Small intestine (tissue), 7 donors: ENCODE data around the gene GART. TPM values are rescaled to one million over a fixed set of nuclear protein-coding genes. Genes with fewer than 3 reads are reported as not detected.
A peak's percentile ranks its signal among the peaks of the same experiment; 100 is the strongest.
"Not testable (repeated sequence)": the region's sequence is repeated elsewhere in the genome, so short reads cannot be mapped to it uniquely, and the experiment has no call there.

Experiments used
- DNase-seq, 2 donors: peaks; one replicate each; pipeline versions ENCODE4 v3.0.0 to v3.0.0-alpha.2; 2013
- FAIRE-seq: peaks from 2 replicates; lab custom pipeline; 2012; peaks lifted over from hg19 to GRCh38; lab: Jason Lieb, UNC
- H3K27ac ChIP-seq, 3 donors: one replicate each; pipeline ENCODE4 v1.5.1; 2013; ENCODE audit warnings: low read length in 2 of 3, mild to moderate bottlenecking in 2 of 3, control low read depth in 1 of 3, inconsistent platforms in 1 of 3, low read depth in 1 of 3, moderate library complexity in 1 of 3
- H3K27me3 ChIP-seq, 3 donors: one replicate each; pipeline ENCODE4 v1.6.1; 2013; ENCODE audit warnings: low read length in 3 of 3, inconsistent platforms in 1 of 3; ENCODE audit not compliant: control insufficient read depth in 3 of 3, insufficient read depth in 3 of 3
- H3K36me3 ChIP-seq, 3 donors: one replicate each; pipeline ENCODE4 v1.6.1; 2013; ENCODE audit warnings: low read length in 3 of 3, inconsistent platforms in 1 of 3, low read depth in 1 of 3, mild to moderate bottlenecking in 1 of 3, moderate library complexity in 1 of 3; ENCODE audit not compliant: control insufficient read depth in 3 of 3, insufficient read depth in 2 of 3
- H3K4me1 ChIP-seq, 3 donors: one replicate each; pipeline ENCODE4 v1.6.1; 2013; ENCODE audit warnings: low read length in 2 of 3, inconsistent platforms in 1 of 3, low read depth in 1 of 3, mild to moderate bottlenecking in 1 of 3, moderate library complexity in 1 of 3; ENCODE audit not compliant: control insufficient read depth in 3 of 3, insufficient read depth in 2 of 3
- H3K4me3 ChIP-seq, 3 donors: one replicate each; pipeline ENCODE4 v1.5.1; 2013; ENCODE audit warnings: low read length in 3 of 3, control low read depth in 1 of 3, inconsistent platforms in 1 of 3, low read depth in 1 of 3, mild to moderate bottlenecking in 1 of 3, moderate library complexity in 1 of 3
- H3K9me3 ChIP-seq, 2 donors: one replicate each; pipeline ENCODE4 v1.6.1; 2013; ENCODE audit warnings: low read depth in 1 of 2, low read length in 1 of 2; ENCODE audit not compliant: control insufficient read depth in 2 of 2, insufficient read depth in 1 of 2
- WGBS, 3 donors: extraction: QIAGEN DNeasy Blood & Tissue Kit; methylation state at CpG; one replicate each; pipeline ENCODE4 v1.1.7; 2013; 5-methylcytosine and 5-hydroxymethylcytosine counted together
- polyA plus RNA-seq, 4 donors: library from polyadenylated mRNA; stranded (reverse) in 3 of 4; unstranded in 1 of 4; fragments of 200-250 nt in 3 of 4; fragments of 120-200 nt in 1 of 4; gene quantifications; one replicate each; pipeline versions ENCODE4 v1.2.1 to v1.2.3, GENCODE V29; 2013
- donor health status: healthy with polysubstance abuse.
- donor health status: control.
- donor health status: control.
- donor health status: Bipolar disorder and iron deficiency.
- donor health status: healthy.

GART gene
- polyA plus RNA-seq, 4 donors: 21.9 to 54.8 (median 29.5) TPM

GRCh38 chr21:33514229-33514628 lies 27.7 kb downstream of the GART start:
- whole genome bisulfite sequencing, 3 donors: 87 to 92% (median 91%) methylated on average over 2 of the region's 2 CpGs
- Histone ChIP-seq H3K27me3 (no peaks in the 10 kb centered on the region), H3K4me3 (no peak overlapping the region), H3K36me3 (peaks cover 18 to 43% (median 34%) of the 10 kb centered on the region in 3 donors), H3K4me1 (no peaks in the 10 kb centered on the region), H3K9me3 (no peaks in the 10 kb centered on the region), H3K27ac (no peak overlapping the region)
- FAIRE-seq: no peak
- peak in 1 of 2 donors; percentile 10 for DNase-seq

DNA sequence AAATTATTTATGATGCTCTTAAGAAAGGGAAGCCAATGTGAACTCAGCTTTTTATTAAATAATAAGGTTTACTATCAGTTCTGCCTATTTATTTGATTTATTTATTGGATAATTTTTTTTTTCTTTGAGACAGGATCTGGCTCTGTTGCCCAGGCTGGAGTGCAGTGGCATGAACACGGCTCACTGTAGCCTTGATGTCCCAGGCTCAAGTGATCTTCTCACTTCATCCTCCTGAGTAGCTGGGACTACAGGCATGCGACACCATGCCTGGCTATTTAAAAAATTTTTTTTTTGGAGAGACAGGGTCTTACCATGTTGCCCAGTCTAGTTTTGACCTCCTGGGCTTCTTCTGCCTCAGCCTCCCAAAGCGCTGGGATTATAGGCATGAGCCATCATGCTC lies 29.4 kb downstream of the GART start:
- H3K4me1 ChIP-seq: no peaks in the 10 kb centered on the region
- DNase-seq: no peak
- H3K36me3 ChIP-seq: peaks cover 19 to 40% (median 30%) of the 10 kb centered on the region in 3 donors
- no peaks in the 10 kb centered on the region for H3K9me3 ChIP-seq
- no peak overlapping the region for H3K27ac ChIP-seq
- WGBS, 3 donors: 91 to 99% (median 97%) methylated on average over 3 of the region's 3 CpGs
- H3K27me3 ChIP-seq: no peaks in the 10 kb centered on the region
- H3K4me3 ChIP-seq: no peak overlapping the region
- no peak for FAIRE-seq

DNA sequence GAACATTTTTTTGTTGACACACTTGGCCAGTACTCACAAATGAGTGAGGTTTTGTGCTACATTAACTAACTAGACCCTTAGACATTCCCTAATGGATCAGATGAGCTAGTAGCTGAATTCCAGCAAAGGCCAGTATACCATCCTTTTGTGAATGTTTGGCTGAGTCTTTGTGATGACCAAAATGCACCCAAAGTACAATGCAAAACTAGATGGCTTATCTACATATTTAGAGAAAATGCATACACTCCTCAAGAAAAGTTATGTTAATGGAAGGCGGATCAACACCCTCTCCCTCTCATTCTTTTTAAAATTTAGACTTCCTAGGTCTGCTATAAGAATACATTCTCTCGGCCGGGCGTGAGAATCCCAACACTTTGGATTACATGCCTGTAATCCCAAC lies 30.3 kb downstream of the GART start:
- Histone ChIP-seq H3K27ac (no peak overlapping the region), H3K9me3 (no peaks in the 10 kb centered on the region), H3K4me3 (no peak overlapping the region), H3K4me1 (no peaks in the 10 kb centered on the region), H3K36me3 (peaks cover 15 to 36% (median 22%) of the 10 kb centered on the region in 3 donors), H3K27me3 (no peaks in the 10 kb centered on the region)
- FAIRE-seq: no peak
- WGBS, 3 donors: 98 to 99% (median 99%) methylated on average over 4 of the region's 4 CpGs
- no peak for DNase-seq

DNA sequence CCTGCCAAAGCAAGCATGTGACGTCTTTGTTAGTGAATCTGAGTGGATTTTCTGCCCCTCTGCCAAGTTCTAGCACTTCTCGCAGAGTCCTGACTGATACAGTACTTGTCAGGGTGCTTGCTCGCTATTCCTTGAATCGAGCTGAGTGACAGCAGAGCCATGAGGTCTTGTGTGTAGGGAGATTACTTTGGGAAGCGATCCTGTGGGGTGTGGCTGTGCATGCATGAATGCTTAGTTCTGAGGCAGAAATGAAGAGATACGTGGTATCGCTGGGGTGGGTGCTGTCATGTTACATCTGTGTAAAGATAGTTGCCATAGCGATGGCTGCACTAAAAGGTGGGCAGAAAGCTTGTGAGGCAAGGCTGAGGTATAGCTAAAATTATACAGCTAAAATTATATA lies 31.1 kb downstream of the GART start:
- H3K4me3 ChIP-seq: no peak overlapping the region
- H3K27me3 ChIP-seq: no peaks in the 10 kb centered on the region
- no peak for FAIRE-seq
- DNase-seq: no peak
- no peak overlapping the region for H3K27ac ChIP-seq
- H3K9me3 ChIP-seq: no peaks in the 10 kb centered on the region
- peaks cover 12 to 38% (median 21%) of the 10 kb centered on the region in 3 donors for H3K36me3 ChIP-seq
- H3K4me1 ChIP-seq: no peaks in the 10 kb centered on the region
- WGBS, 3 donors: 97 to 99% (median 97%) methylated on average over 8 of the region's 8 CpGs

DNA sequence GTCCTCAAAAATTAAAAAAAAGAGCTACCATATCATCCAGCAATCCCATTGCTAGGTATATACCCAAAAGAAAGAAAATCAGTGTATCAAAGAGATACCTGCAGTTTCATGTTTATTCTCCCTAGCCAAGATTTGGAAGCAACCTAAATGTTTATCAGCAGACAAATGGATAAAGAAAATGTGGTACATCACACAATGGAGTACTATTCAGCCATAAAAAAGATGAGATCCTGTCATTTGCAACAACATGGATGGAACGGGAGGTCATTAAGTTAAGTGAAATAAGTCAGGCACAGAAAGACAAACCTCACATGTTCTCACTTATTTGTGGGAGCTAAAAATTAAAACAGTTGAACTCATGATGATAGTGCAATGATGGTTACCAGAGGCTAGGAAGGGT lies 34.9 kb downstream of the GART start:
- not testable (repeated sequence) for H3K27ac ChIP-seq, FAIRE-seq, H3K9me3 ChIP-seq, DNase-seq, H3K4me1 ChIP-seq, H3K27me3 ChIP-seq, H3K4me3 ChIP-seq
- peaks cover 11 to 32% (median 19%) of the 10 kb centered on the region in 3 donors for H3K36me3 ChIP-seq
- 95 to 98% (median 97%) methylated on average over 1 of the region's 1 CpG for WGBS, 3 donors

DNA sequence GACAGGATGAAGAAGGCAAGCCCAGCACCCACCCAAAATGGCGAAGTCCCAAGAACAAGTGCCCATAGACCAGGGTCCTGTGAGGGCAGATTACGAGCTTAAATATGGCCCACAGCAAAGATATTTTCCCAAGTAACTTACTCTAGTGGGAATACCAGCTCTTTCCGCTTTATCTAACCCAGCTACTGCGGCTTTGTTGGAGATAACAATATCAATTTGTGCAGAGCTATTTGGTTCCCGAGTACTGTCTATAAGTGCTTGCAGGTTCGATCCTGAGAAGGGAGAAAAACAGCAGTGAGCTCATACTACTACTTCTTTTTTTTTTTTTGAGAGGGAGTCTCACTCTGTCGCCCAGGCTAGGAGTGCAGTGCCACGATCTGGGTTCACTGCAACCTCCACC lies 36.1 kb downstream of the GART start:
- 96 to 97% (median 96%) methylated on average over 8 of the region's 8 CpGs for WGBS, 3 donors
- no peak for FAIRE-seq
- H3K4me1 ChIP-seq: no peaks in the 10 kb centered on the region

DNA sequence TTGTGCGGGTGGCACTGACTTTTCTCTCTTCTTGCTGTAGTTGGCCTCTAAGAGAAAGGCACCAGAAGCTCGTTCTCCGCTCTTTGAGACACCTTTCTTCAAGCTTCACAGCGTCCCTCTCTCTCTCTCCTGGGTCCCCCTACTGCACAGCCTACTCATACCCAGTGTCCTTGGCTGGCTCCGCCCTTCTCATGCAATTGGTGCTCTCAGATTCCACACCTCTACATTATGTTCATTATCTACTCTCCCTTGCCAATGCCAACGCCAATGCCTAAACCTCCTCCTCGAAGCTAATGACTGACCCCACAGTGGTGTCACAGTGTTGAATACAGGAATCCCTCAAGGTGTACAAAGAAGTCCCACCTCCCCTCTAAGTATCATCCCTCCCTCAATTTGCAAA lies 45.6 kb downstream of the GART start:
- Histone ChIP-seq H3K36me3 (no peaks in the 10 kb centered on the region), H3K4me3 (no peak overlapping the region), H3K27ac (no peak overlapping the region), H3K9me3 (no peaks in the 10 kb centered on the region), H3K4me1 (no peaks in the 10 kb centered on the region), H3K27me3 (no peaks in the 10 kb centered on the region)
- 59 to 69% (median 64%) methylated on average over 7 of the region's 7 CpGs for WGBS, 3 donors
- FAIRE-seq (no peak), DNase-seq (no peak)

More for the DNA sequence above, 36.1 kb downstream of the GART start:
- Histone ChIP-seq H3K9me3 (no peaks in the 10 kb centered on the region), H3K36me3 (peaks cover 11 to 25% (median 15%) of the 10 kb centered on the region in 3 donors), H3K27me3 (no peaks in the 10 kb centered on the region), H3K27ac (no peak overlapping the region), H3K4me3 (no peak overlapping the region)
- no peak for DNase-seq

GRCh38 chr21:33495743-33496142 lies 46.2 kb downstream of the GART start:
- no peaks in the 10 kb centered on the region for H3K9me3 ChIP-seq
- H3K4me3 ChIP-seq: no peak overlapping the region
- H3K27me3 ChIP-seq: no peaks in the 10 kb centered on the region
- FAIRE-seq: no peak
- no peaks in the 10 kb centered on the region for H3K36me3 ChIP-seq
- 37 to 53% (median 38%) methylated on average over 4 of the region's 4 CpGs for WGBS, 3 donors
- H3K27ac ChIP-seq: no peak overlapping the region
- peaks cover 0 to 3% (median 0%) of the 10 kb centered on the region in 3 donors for H3K4me1 ChIP-seq
- no peak for DNase-seq

DNA sequence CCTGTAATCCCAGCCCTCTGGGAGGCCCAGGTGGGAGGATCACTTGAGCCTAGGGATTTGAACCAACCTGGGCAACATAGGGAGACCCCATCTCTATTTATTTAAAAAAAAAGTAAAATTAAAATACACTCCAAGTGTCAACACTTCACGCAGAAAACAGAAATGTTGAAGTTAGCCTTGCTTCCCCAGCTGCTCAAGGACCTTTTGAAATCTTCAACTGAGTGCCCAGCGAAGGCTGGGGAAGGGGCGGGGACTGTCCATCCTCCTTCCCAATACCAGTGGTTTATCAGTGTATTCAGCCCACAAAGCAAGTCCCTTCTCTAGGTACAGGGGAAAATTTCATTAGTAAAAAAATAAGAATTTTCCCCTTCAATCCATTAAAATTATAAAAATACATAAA lies 48.2 kb downstream of the GART start:
- no peak for FAIRE-seq
- 83 to 86% (median 84%) methylated on average over 3 of the region's 3 CpGs for WGBS, 3 donors

More for the DNA sequence above, 48.2 kb downstream of the GART start:
- H3K4me1 ChIP-seq: peaks cover 0 to 3% (median 0%) of the 10 kb centered on the region in 3 donors
- H3K27ac ChIP-seq: no peak overlapping the region
- DNase-seq: no peak
- no peaks in the 10 kb centered on the region for H3K36me3 ChIP-seq
- H3K9me3 ChIP-seq: no peaks in the 10 kb centered on the region
- no peaks in the 10 kb centered on the region for H3K27me3 ChIP-seq
- H3K4me3 ChIP-seq: no peak overlapping the region
